T-helper 1 cell treated with Interleukin-12 subunit alpha and Interleukin-12 subunit beta and Interleukin-4 antibody, amounts not matched to agents 30 μg/mL and 1 μg/mL, for 36 hours (primary cell): Measurements from ENCODE around the gene PABPN1L.

ENCODE experiments used
- H3K27ac Mint-ChIP-seq: one replicate; pipeline ENCODE4 v1.8.0; 2021; ENCODE audit warnings: mild to moderate bottlenecking, mixed read lengths
- H3K27me3 Mint-ChIP-seq: one replicate; pipeline ENCODE4 v1.8.0; 2021; ENCODE audit warnings: low read depth, mixed read lengths
- H3K36me3 Mint-ChIP-seq: one replicate; pipeline ENCODE4 v1.8.0; 2021; ENCODE audit warnings: low read depth, mixed read lengths
- H3K4me1 Mint-ChIP-seq: one replicate; pipeline ENCODE4 v1.8.0; 2021; ENCODE audit warnings: low read depth, mixed read lengths
- H3K4me3 Mint-ChIP-seq: one replicate; pipeline ENCODE4 v1.8.0; 2021; ENCODE audit warnings: mild to moderate bottlenecking, moderate library complexity, mixed read lengths
- H3K9me3 Mint-ChIP-seq: one replicate; pipeline ENCODE4 v1.8.0; 2021; ENCODE audit warnings: mixed read lengths

The PABPN1L gene

GRCh38 chr16:88882358-88883030 lies 16.0 kb upstream of the PABPN1L start:
- no peaks in the 10 kb centered on the region for H3K9me3 Mint-ChIP-seq
- H3K36me3 Mint-ChIP-seq = no peaks in the 10 kb centered on the region
- H3K4me3 Mint-ChIP-seq = no peak overlapping the region
- peaks cover 3% of the 10 kb centered on the region for H3K4me1 Mint-ChIP-seq
- no peak overlapping the region for H3K27ac Mint-ChIP-seq
- no peaks in the 10 kb centered on the region for H3K27me3 Mint-ChIP-seq

GRCh38 chr16:88881675-88882357 lies 15.4 kb upstream of the PABPN1L start:
- H3K27ac Mint-ChIP-seq = no peak overlapping the region
- peaks cover 3% of the 10 kb centered on the region for H3K4me1 Mint-ChIP-seq
- H3K4me3 Mint-ChIP-seq = no peak overlapping the region
- no peaks in the 10 kb centered on the region for H3K27me3 Mint-ChIP-seq
- H3K9me3 Mint-ChIP-seq = no peaks in the 10 kb centered on the region
- no peaks in the 10 kb centered on the region for H3K36me3 Mint-ChIP-seq

- H3K4me1 Mint-ChIP-seq = peaks cover 3% of the 10 kb centered on the region
- H3K27ac Mint-ChIP-seq = no peak overlapping the region
Measured at GRCh38 chr16:88881007-88881615, 14.7 kb upstream of the PABPN1L start.

GRCh38 chr16:88880226-88881006 lies 14.0 kb upstream of the PABPN1L start:
- Mint-ChIP-seq H3K27ac (no peak overlapping the region), H3K4me1 (peaks cover 3% of the 10 kb centered on the region), H3K36me3 (no peaks in the 10 kb centered on the region), H3K4me3 (no peak overlapping the region), H3K27me3 (no peaks in the 10 kb centered on the region), H3K9me3 (no peaks in the 10 kb centered on the region)

More at GRCh38 chr16:88881007-88881615, 14.7 kb upstream of the PABPN1L start:
- Mint-ChIP-seq H3K27me3 (no peaks in the 10 kb centered on the region), H3K36me3 (no peaks in the 10 kb centered on the region), H3K9me3 (no peaks in the 10 kb centered on the region), H3K4me3 (no peak overlapping the region)

DNA sequence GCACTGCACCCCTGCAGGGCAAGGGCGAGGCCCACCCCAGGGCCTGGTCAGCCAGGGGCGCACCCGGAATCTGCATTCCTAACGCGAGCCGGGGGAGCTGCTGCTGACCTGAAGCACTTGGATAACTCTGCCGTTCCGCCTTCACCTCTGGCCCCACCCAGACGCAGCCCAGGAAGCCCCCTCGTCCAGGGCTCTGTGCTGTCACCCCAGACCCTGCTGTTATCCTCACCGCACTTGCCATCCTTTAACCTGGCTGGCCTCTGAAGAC lies 13.3 kb upstream of the PABPN1L start:
- Mint-ChIP-seq H3K27me3 (no peaks in the 10 kb centered on the region), H3K9me3 (no peaks in the 10 kb centered on the region), H3K4me3 (no peak overlapping the region), H3K27ac (no peak overlapping the region), H3K4me1 (peaks cover 3% of the 10 kb centered on the region), H3K36me3 (no peaks in the 10 kb centered on the region)

DNA sequence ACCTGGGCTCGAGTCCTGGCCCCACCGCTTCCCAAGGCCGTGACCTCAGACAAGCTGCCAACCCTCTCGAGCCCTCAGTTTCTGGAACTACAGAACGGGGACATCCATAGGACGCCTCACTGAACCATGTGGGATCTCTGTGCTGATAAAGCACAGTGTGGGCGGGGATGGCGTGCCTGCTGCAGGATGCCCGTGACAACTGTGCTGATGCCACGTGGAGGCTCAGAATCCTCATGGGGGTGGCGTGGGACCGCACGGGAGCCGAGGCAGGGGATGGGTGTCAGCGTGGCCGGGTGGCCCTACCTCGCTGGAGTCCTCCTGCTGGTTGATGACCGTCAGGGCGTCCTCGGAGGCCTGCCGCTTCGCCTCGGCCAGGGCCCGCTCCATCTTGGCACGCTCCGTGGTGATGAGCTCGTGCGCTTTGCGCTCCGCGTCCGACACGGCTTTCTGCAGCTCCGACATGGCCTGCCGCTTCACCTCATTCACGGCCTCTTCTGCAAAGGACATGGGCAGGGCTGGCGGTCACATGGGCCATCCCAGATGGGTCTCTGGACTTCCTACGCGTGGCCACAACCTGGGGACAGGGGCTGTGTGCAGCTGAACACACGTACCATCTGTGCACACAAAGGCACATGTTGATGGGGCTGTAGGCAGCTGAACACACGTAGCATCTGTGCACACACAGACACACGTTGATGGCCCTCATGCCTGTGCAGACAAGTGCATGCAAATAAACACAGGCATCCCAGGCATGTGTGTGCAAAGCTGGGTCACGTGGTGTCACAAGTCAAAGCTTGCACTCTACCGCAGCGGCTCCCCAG lies 12.7 kb upstream of the PABPN1L start:
- peaks cover 3% of the 10 kb centered on the region for H3K4me1 Mint-ChIP-seq
- no peaks in the 10 kb centered on the region for H3K9me3 Mint-ChIP-seq
- H3K27ac Mint-ChIP-seq = no peak overlapping the region
- H3K27me3 Mint-ChIP-seq = no peaks in the 10 kb centered on the region
- H3K4me3 Mint-ChIP-seq = no peak overlapping the region
- H3K36me3 Mint-ChIP-seq = no peaks in the 10 kb centered on the region

DNA sequence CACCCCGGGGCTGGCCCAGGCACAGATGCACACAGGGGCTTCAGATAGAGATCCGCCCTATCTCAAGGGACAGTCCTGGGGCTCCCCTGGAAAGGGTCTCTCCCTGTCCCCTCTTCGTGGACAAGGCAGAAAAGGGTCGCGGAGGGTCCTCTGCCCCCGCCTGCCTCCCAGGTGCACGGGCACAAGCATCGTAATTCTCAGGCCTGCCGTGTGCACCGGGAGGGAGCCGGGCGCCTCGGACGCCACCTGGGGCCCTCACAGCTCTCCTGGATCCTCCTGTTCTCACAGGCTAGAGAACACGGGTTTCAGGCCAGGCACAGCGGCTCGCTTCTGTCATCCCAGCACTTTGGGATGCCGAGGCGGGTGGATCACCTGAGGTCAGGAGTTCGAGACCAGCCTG lies 11.9 kb upstream of the PABPN1L start:
- Mint-ChIP-seq H3K36me3 (no peaks in the 10 kb centered on the region), H3K9me3 (no peaks in the 10 kb centered on the region), H3K4me1 (peaks cover 3% of the 10 kb centered on the region), H3K27ac (no peak overlapping the region), H3K4me3 (no peak overlapping the region), H3K27me3 (no peaks in the 10 kb centered on the region)

DNA sequence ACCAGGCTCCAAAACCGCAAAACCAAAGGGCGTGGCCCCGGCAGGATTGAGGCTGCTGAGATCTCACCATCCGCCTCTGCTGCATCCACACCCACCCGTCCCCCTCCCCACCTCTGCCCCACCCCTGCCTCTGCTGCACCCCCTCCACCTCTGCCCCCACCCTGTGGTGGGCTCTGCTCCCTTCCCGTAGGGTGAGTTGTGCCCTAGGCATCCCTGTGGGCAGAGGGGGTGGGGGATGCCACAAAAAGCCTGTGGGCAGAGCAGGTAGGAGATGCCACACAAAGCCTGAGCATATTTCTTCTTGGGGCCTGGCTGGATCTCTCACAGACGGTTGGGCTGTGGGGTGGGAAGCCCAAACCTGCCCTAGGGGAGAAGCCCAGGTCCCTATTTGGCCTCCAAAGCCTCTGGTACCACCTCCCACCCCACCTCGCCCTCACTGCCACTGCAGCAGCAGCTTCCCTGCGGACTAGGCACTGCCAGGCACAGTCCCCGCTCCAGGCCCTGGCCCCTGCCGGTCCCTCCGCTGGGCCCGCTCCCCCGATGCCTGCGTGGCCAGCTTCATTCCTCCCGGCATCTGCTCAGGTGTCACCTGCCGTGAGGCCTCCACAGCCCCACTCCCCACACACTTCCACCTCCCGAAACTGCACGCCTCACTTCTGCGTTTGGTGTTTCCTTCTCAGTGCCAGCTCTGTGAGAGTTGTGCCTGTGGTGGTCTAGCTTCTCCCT lies 11.3 kb upstream of the PABPN1L start:
- no peaks in the 10 kb centered on the region for H3K9me3 Mint-ChIP-seq
- no peak overlapping the region for H3K4me3 Mint-ChIP-seq
- H3K27me3 Mint-ChIP-seq = no peaks in the 10 kb centered on the region
- H3K27ac Mint-ChIP-seq = no peak overlapping the region
- peaks cover 3% of the 10 kb centered on the region for H3K4me1 Mint-ChIP-seq
- no peaks in the 10 kb centered on the region for H3K36me3 Mint-ChIP-seq

DNA sequence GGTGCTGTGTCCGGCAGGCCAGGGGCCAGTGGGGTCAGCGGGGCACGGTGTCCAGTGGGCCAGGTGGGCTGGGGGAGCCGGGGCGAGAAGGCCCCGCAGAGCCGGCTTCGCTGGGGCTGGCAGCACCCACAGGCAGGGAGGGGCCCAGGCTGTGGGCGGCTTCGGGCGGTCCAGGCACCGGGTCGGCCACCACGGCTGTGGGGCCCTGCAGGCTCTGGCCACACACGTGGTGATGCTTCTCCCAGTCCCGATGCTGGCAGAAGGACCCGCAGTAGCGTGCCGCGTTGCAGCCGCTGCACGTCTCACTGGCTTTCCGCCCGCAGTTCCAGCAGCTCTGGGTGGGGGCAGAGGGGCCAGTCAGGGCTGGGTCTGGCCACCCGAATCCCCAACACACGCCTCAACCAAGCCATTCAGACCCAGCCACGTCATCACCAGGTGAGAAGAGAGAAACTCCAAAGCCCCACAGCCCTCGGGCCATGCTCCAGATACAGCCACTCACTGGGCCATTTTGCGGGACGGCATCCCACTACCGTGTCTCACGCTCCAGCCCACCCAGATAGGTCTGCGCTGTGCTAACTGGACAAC lies 10.6 kb upstream of the PABPN1L start:
- Mint-ChIP-seq H3K4me1 (peaks cover under 1% of the 10 kb centered on the region), H3K9me3 (no peaks in the 10 kb centered on the region), H3K27ac (no peak overlapping the region), H3K4me3 (no peak overlapping the region), H3K27me3 (no peaks in the 10 kb centered on the region), H3K36me3 (no peaks in the 10 kb centered on the region)

- H3K27ac Mint-ChIP-seq = no peak overlapping the region
- H3K27me3 Mint-ChIP-seq = peaks cover 1% of the 10 kb centered on the region
- H3K4me1 Mint-ChIP-seq = peaks cover 2% of the 10 kb centered on the region
- no peaks in the 10 kb centered on the region for H3K9me3 Mint-ChIP-seq
- H3K36me3 Mint-ChIP-seq = no peaks in the 10 kb centered on the region
- H3K4me3 Mint-ChIP-seq = no peak overlapping the region
Measured at GRCh38 chr16:88875703-88876234, 9.3 kb upstream of the PABPN1L start.

GRCh38 chr16:88874938-88875599 lies 8.6 kb upstream of the PABPN1L start:
- Mint-ChIP-seq H3K27ac (no peak overlapping the region), H3K36me3 (no peaks in the 10 kb centered on the region), H3K4me1 (peaks cover 2% of the 10 kb centered on the region), H3K9me3 (no peaks in the 10 kb centered on the region), H3K4me3 (no peak overlapping the region), H3K27me3 (peaks cover 3% of the 10 kb centered on the region)

DNA sequence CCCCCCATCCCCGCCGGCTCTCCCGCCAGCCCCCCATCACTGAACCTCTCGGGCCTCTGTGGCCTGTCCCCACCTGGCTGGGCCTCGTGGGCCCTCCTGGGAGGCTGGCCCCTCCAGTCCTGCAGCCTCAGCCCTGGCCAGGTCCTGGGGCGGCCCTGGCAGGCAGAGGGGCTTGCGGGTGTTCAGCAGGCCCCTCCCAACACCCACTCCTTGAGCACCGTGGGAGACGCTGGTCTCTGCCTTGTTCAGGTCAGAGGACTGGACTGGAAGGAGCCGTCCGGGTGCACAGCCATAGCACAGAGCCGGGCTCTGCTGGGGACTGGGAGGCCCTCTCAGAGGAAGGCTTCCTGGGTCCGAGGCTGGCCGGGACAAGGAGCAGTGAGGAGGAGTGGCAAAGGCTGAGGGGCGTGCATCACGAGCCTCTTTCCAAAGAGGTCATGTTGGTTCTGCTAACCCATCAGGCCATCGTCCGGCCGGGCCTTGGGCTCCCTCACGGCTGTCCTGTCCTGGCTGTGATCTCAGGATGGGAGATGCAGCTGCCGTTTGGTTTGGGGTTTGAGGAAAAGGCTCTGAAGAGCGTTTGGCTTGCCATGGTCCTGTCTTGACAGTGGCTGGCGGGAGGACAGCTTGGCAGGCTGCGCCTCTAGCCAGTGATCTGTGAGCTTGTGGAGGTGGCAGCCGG lies 6.3 kb upstream of the PABPN1L start:
- no peak overlapping the region for H3K4me3 Mint-ChIP-seq
- H3K36me3 Mint-ChIP-seq = no peaks in the 10 kb centered on the region
- no peaks in the 10 kb centered on the region for H3K9me3 Mint-ChIP-seq
- peaks cover 2% of the 10 kb centered on the region for H3K4me1 Mint-ChIP-seq
- H3K27ac Mint-ChIP-seq = no peak overlapping the region
- peaks cover 3% of the 10 kb centered on the region for H3K27me3 Mint-ChIP-seq
